IPS-18c (cell line): ENCODE measurements around the gene METRNL.
"Not testable (repeated sequence)": the region's sequence is repeated elsewhere in the genome, so short reads cannot be mapped to it uniquely, and the experiment has no call there.

Source experiments
- H3K4me3 ChIP-seq: 2 replicates; pipeline ENCODE4 v1.7.0; 2013; ENCODE audit warnings: low read depth, mild to moderate bottlenecking, low read length, moderate library complexity; ENCODE audit not compliant: insufficient read depth
- H3K9me3 ChIP-seq: one replicate; pipeline ENCODE4 v1.6.1; 2013; ENCODE audit warnings: mild to moderate bottlenecking, low read length, moderate library complexity; ENCODE audit not compliant: control insufficient read depth, insufficient read depth

METRNL gene

DNA sequence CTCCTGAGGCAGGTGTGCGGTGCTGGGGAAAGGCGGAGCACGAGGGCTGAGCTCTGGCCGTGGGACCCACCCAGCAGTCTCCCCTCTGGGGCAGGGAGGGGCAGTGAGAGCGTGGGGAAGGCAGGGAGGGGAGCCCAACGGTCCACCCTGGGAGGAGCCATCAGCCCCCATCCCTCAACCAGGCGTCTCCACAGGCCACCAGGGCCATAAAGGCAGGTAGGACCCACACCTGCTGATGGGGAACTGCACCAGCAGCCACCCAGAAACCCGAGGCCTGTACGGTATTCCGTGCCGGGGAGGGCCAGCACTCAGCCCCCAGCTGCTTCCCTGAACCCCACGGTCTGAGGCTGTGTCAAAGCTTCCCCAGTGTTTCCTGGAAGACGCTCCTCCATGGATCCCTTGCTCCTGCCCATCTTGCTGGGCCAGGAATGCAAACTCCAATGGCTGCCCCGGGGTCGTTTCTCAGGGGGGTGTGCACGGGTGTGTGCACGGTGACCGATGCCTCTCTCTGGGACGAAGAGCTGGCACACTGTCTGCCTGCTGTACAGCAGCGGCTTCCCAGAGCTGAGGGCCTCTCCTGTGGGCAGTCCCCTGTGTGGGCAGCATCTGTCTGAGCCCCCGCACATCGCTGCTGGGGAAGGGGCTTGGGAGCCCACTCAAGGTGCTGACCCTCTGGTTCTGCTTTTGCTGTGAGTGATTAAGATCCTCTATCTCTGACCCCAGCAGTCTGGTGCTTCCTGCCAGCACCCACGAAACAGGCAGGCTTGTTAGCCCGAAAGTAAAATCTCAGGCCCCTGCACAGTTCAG is 17.2 kb upstream of the METRNL start:
- no peaks in the 10 kb centered on the region for H3K9me3 ChIP-seq
- no peak overlapping the region for H3K4me3 ChIP-seq

DNA sequence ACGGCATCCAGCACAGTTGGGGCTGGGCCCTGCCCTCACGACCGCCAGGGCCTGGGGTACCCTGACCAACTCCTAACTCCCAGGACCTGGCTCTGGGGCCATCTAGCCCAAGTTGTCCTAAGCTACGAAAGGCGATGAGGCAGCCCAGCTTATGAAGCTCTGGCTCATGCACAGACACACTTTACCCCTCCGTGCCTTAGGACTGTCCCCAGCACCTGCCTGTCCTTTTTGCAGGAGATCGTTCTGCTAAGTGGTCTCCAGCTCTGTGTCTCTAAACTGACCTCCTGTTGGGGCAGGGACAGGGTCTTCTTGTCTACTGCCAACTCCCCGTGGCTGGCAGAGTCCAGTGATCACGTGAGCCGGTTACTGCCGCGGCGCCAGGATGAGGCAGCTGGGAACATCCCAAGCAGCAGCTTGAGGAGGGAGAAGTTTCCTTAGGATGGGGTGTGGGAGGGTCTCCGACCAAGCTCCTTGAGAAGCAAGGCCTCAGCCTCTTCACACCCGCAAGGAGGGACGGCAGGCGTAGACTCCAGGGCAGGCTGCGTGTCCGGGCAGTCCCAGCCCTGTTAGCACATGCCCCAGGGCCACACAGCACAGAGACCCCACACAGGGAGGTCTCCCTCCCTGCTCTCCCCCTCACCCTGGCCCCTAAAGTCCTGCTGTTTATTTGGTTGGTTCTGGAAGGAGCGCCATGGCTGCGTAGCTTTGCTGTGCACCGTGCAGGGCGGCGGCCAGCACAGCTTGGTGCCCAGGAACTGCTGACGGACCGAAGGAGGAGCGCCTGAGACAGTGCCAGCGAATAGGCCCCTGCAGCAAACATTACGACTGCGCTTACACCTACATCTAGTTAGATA is 16.4 kb upstream of the METRNL start:
- no peaks in the 10 kb centered on the region for H3K9me3 ChIP-seq
- H3K4me3 ChIP-seq, result no peak overlapping the region

DNA sequence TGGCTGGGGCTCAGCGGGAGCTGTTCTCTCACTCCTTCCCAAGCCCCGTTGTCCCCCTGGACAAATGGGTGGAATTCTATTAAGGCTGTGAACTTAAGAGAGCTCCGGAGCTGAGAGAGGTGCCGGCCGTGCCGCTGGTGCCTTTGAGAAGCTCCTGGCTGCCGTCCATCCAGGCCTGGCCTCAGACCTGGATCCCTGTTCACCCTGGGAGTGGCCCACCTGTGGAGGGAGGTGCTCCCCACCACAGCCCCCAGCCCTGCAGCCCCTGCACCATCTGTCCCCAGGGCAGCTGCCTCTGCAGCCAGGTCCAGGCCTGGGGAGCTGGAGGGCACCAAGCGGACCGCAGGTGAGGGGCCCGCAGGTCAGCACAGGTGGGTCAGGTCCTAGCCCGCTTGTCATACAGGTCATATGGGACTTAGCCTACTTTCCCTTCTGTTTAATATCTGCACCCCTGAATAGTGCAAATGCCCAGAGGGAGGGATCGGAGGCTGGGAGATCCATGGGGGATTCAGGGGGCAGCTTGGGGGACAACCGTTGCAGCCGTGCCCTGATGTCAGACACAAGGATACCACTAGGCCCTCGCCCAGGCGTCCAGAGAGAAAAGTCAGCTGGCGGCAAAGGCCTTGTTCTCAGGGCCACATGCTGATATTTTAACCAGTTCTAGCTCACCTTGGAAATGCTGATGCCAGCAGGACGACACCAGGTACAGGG is 15.2 kb upstream of the METRNL start:
- Histone ChIP-seq H3K4me3 (no peak overlapping the region), H3K9me3 (no peaks in the 10 kb centered on the region)

DNA sequence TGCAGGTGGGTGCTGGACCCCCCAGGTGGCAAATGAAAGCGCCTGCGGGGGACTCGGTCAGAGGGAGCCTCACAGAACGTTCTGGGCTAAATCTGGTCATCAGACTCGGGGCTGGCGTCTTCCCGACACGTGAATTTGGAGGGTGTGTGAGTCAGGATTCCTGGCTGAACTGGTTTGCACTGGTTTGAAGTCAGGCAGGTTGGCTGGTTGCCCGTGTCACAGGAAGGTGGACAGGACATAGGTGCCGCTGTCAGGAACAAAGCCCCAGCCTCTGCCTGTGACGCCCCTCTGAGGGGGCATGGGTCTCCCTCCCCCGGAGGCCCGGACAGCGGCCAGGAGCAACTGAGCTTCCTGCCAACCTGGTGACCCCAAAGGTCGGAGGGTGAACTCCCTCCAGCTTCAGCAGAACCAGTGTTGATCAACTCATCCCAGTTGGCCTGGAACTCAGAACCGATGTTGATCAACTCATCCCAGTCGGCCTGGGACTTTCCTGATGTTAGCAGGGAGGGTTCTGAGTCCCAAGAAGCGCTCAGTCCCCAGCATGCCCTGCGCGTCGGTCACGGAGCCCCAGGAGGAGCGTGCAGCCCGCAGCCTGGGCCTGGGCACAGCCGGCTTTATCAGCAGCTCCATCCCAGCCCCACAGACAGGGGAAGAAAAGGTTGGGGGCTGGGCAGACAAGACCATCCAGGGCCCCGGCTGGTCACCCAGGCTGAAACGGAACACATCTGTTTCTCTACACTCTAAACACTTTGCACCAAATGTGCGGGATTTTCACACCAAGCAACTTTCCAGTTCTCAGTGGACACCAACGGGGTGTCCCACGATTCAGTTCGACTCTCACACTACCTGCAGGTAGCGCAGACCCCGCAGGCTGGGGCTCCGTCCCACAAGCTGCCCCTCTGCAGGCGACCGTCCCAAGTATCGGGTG is 14.4 kb upstream of the METRNL start:
- no peak overlapping the region for H3K4me3 ChIP-seq
- no peaks in the 10 kb centered on the region for H3K9me3 ChIP-seq

DNA sequence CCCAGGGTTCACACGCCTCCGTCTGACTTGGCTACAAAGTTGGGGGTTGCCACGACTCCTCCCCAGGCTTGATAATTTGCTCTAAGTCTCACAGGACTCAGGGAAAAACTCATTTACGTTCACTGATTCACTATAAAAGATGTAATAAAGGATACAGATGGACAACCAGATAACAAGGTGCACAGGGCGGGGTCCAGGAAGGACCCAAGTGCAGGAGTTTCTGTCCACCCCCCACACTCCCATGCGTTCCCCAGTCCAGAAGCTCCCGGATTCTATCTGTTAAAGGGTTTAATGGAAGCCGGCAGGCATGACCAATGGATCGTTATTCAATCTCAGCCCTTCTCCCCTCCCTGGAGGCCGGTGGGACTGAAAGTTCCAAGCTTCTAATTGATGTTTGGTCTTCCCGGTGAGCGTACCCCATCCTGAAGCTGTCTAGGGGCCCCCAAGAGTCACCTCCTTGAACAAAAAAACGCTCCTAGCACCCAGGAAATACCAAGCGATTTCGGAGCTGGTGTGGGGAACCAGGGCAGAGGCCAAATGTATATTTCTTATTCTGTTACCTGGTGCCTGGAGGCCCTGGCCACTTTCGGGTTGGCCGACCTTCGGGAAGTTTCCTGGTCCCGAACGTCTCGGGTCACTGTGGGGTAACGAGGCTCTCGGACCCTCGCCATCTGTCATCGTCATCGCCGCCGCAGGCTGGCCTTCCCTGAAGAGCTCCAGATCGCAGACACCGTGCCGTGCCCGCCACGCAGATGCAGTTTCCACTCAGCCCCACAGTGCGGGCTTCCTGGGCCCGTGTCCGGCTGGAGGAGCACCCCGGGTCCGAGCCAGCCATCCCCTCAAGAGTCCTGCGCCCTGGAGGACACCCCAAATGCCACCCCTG is 13.5 kb upstream of the METRNL start:
- no peak overlapping the region for H3K4me3 ChIP-seq
- H3K9me3 ChIP-seq, result no peaks in the 10 kb centered on the region

DNA sequence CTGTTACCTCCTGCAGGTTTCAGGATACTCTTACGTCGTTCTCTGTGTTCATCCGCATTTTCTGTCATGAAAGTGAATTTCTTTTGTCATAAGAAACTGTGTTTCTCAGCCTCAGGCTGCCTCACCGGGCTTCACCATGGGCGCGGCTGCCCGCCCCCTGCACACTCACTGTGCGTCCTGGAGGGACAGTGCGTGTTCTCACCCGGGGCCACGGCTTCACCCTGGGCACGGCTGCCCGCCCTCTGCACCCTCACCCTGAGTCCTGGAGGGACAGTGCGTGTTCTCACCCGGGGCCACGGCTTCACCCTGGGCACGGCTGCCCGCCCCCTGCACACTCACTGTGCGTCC is 12.9 kb upstream of the METRNL start:
- H3K9me3 ChIP-seq, H3K4me3 ChIP-seq: not testable (repeated sequence)

DNA sequence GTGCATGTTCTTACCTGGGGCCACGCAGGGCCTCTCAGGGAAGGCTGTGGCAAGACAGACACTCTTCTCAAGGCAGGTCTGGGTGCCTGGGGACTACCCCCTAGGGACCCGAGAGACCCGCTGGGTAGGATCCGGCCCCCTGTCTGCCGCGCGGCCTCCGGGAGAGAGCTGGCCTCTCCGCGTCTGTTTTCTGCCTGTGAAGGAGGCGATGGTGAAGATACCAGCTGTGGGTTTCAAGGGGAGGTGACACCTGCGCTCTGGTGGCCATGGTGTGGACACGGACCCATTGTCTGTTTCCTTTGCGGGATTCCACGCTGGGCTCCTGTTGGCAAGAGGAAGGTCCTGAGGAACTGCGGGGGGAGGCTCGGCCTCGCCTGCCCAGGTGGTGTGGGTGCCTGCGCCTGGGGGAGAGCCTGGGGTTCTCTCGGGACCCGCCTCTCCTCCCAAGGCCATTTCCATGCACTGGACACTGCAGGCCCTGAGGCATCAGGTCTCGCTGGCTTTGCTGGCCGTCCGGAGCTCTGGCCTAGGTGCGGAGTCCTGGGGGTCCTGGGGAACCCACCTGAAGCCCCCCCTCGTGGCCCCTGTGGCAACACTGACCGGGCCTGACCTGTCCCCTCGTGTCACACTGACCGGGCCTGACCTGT is 12.2 kb upstream of the METRNL start:
- Histone ChIP-seq H3K9me3 (no peaks in the 10 kb centered on the region), H3K4me3 (no peak overlapping the region)

DNA sequence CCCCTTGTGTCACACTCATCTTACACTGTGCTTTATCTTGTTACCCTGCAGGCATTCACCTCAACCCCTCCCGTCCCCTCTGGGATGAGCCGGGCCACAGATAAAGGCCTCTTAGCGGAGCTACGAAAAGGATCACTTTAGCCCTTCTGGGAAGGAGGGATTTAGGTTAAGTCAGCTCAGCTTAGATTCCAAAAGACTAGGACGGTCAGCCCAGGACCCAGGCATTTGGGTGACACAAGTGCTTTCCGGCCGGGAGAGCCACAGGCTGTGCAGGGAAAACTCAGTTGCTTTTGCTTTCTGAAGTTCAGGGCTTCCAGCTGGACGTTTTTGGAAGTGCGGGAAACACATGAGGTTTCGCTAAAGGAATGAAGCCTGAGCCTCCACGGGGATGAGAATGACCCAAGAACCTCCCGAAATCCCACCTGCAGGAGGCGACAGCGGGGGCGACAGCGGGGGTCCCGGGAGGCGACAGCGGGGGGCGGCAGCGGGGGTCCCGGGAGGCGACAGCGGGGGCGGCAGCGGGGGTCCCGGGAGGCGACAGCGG is 11.6 kb upstream of the METRNL start:
- Histone ChIP-seq H3K4me3 (no peak overlapping the region), H3K9me3 (no peaks in the 10 kb centered on the region)

DNA sequence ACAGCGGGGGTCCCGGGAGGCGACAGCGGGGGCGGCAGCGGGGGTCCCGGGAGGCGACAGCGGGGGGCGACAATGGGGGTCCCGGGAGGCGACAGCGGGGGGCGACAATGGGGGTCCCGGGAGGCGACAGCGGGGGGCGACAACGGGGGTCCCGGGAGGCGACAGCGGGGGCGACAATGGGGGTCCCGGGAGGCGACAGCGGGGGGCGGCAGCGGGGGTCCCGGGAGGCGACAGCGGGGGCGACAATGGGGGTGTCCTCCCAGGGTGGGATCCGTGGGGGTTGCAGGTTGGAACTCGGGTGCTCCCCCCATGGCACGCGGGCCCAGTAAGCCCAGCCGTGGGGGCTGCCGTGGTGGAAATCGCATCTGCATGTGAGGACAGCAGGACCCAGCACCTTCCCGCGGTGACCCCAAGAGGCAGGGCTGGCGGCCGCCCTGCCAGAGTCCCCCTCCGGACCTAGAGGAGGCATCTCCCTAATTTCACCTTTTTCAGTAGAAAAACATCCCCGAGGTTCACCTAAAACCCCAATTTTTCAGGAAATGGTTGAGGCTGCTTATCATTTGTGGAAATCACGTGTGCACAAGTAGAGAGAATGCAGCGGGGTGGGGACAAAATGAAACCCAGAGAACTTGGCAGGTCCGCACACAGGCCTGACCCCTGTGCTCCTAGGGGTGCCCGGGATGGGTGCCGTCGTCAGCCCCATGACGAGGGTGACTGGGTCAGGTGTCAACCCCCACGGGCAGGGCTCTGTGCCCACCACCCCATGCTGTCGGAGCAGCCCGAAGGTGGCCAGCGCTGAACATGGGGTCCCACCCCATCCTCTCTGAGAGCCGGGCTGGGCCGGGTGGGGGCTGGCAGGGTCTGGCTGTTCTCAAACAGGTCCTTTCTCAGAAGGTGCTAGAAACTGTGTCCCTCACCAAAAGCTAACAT is 10.5 kb upstream of the METRNL start:
- H3K4me3 ChIP-seq, result no peak overlapping the region
- no peaks in the 10 kb centered on the region for H3K9me3 ChIP-seq

DNA sequence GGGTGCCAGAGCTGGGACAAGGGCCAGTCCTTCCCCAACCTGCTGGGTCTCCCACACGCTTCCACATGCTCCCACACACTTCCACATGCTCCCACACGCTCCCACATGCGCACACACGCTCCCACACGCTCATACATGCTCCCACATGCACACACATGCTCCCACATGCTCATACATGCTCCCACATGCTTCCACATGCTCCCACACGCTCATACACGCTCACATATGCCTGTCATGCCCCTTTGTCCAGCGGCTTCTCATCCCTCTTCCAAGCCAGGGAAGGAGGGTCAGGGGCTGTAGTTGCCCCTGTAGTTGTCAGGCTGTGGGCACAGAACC is 9.9 kb upstream of the METRNL start:
- H3K4me3 ChIP-seq, result no peak overlapping the region
- no peaks in the 10 kb centered on the region for H3K9me3 ChIP-seq

DNA sequence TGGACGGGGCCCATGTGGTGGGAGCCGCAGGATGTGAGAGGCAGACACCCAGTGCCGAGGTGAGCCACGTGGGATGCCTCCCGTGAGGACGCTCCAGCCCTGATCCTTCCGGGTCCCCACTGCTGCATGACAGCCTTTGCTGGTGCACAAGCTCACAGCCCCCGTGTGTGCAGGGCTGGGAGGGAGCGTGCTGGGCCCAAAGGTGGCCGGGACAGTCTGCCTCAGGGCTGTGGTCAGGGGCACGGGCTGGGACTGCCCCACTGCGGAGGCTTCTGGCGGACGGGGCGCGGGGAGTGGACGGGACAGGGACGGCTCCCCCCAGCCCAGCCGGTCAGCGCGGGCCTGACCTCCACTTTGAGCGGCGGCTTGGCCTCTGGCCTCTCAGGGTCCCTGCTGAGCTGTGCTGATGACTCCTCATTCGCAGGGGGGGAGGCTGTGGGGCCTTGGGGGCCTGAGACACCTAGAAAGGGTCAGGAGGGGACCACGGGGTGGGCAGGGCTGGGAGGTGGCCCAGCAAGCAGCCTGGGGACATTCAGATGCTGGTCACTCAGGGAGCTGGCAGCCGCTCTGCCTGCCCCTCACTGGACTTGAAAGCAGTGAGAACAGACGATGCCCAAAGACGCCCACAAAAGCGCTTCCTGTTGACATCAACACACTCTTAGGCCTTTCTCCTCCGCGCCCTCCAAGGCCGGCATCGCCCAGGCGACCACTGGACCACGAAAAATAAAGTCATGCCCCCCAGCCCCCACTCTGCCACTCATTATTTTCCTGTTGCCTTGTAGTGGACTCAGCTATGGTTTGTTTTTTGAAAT is 9.3 kb upstream of the METRNL start:
- no peaks in the 10 kb centered on the region for H3K9me3 ChIP-seq

DNA sequence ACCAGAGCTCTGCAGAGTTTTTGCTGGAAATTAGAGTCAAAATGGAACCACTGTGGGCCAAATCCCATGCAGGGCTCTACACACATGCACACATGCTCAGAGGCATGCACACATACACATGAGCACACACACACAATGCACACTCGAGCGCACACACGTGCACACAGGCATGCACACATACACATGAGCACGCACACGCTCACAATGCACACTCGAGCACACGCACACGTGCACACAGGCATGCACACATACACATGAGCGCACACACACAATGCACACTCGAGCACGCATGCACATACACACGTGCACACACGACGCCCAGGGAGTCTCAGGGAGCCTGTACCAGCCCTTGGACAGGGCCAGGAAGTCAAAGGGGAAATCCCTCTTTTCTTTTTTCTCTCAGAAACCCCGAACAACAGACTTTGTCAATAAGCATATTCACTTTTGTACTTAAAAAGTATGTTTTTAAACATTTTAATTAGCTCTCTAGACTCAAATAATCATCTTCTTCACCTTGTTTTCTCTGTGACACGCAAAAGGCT is 8.5 kb upstream of the METRNL start:
- Histone ChIP-seq H3K9me3 (no peaks in the 10 kb centered on the region), H3K4me3 (no peak overlapping the region)

More for the DNA sequence above, 9.3 kb upstream of the METRNL start:
- no peak overlapping the region for H3K4me3 ChIP-seq

DNA sequence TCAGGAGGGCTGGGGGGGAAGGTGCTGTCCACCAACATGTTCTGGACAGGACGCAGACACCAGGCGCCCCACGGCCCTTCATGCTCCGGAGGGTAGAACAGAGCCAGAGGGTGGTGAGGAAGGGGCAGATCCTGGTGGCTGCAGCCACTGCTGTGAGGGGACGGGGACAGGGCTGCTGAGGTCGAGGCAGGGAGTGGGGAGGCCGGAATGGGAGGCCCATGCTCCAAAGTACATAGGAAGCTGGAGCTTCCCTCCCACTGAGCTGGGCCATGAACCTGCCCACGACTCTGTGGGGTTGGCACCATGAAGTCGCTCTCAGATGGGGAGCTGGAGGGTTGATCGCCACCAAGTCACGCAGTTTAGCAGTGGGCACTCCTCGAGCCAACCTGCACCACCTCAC is 8.0 kb upstream of the METRNL start:
- Histone ChIP-seq H3K9me3 (no peaks in the 10 kb centered on the region), H3K4me3 (no peak overlapping the region)
